Upper lobe of right lung (tissue), 1 donor: Measurements from ENCODE around the gene MAGEF1. TPM values are rescaled to one million over a fixed set of nuclear protein-coding genes. Genes with fewer than 3 reads are reported as not detected.

ENCODE experiments used
- ATAC-seq: fragments of 200-7000 bp; cut with Tn5 transposase; one replicate; pipeline ENCODE4 v1.9.1; 2020; ENCODE audit warnings: mild to moderate bottlenecking, moderate library complexity
- DNase-seq: peaks from one replicate; pipeline ENCODE4 v3.0.0-alpha.2; 2020
- H3K27ac ChIP-seq: fragments of 200-600 bp; one replicate; pipeline ENCODE4 v1.8.0; 2022
- H3K27me3 ChIP-seq: fragments of 200-600 bp; one replicate; pipeline ENCODE4 v1.8.0; 2022; ENCODE audit warnings: mild to moderate bottlenecking
- H3K36me3 ChIP-seq: fragments of 200-600 bp; one replicate; pipeline ENCODE4 v1.8.0; 2022
- H3K4me1 ChIP-seq: fragments of 200-600 bp; one replicate; pipeline ENCODE4 v1.8.0; 2022
- H3K4me3 ChIP-seq: fragments of 200-600 bp; one replicate; pipeline ENCODE4 v1.8.0; 2022; ENCODE audit warnings: mild to moderate bottlenecking
- H3K9me3 ChIP-seq: fragments of 200-600 bp; one replicate; pipeline ENCODE4 v1.8.0; 2022
- intact Hi-C: fragments of 100-400 bp; cut with DNase I; formaldehyde crosslinking; loops from one replicate; pipeline ENCODE4 v1.11.0; 2022
- total RNA-seq: library from RNA; stranded (reverse); fragmentation: NEBNext Ultra II Directional; extraction: Animal tissue kit (Norgen Biotek cat#: 25700); gene quantifications from one replicate; pipeline ENCODE4 v1.2.1, GENCODE V29; 2021
- TF ChIP-seq, protein P1 (sequence below): fragments of 200-600 bp; IDR thresholded peaks from one replicate; pipeline ENCODE4 v1.8.0; 2022; ENCODE audit warnings: antibody characterized with exemption
- donor health status: DM: no; HTN: yes; CAD: no; lungs with severe emphysema.

MAGEF1 gene
- total RNA-seq, 1 donor from 2014 or later = 30.3 TPM

- Histone ChIP-seq H3K4me1 (no peaks in the 10 kb centered on the region), H3K27me3 (no peaks in the 10 kb centered on the region), H3K27ac (no peak overlapping the region), H3K9me3 (no peaks in the 10 kb centered on the region), H3K4me3 (no peak overlapping the region), H3K36me3 (no peaks in the 10 kb centered on the region)
- peak; percentile 44 for ATAC-seq
- no peak for DNase-seq
- intact Hi-C loops = no loop called here
- TF ChIP-seq, protein P1, sequence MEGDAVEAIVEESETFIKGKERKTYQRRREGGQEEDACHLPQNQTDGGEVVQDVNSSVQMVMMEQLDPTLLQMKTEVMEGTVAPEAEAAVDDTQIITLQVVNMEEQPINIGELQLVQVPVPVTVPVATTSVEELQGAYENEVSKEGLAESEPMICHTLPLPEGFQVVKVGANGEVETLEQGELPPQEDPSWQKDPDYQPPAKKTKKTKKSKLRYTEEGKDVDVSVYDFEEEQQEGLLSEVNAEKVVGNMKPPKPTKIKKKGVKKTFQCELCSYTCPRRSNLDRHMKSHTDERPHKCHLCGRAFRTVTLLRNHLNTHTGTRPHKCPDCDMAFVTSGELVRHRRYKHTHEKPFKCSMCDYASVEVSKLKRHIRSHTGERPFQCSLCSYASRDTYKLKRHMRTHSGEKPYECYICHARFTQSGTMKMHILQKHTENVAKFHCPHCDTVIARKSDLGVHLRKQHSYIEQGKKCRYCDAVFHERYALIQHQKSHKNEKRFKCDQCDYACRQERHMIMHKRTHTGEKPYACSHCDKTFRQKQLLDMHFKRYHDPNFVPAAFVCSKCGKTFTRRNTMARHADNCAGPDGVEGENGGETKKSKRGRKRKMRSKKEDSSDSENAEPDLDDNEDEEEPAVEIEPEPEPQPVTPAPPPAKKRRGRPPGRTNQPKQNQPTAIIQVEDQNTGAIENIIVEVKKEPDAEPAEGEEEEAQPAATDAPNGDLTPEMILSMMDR = no peak
Observed at GRCh38 chr3:184740509-184741258, 28.8 kb upstream of the MAGEF1 start.

GRCh38 chr3:184739594-184740505, 28.0 kb upstream of the MAGEF1 start:
- no peaks in the 10 kb centered on the region for H3K27me3 ChIP-seq
- TF ChIP-seq, protein P1 = no peak
- no peak for ATAC-seq
- H3K4me3 ChIP-seq = no peak overlapping the region
- no peaks in the 10 kb centered on the region for H3K4me1 ChIP-seq
- no peak for DNase-seq
- H3K36me3 ChIP-seq = no peaks in the 10 kb centered on the region
- intact Hi-C loops = no loop called here
- H3K9me3 ChIP-seq = no peaks in the 10 kb centered on the region
- H3K27ac ChIP-seq = no peak overlapping the region

DNA sequence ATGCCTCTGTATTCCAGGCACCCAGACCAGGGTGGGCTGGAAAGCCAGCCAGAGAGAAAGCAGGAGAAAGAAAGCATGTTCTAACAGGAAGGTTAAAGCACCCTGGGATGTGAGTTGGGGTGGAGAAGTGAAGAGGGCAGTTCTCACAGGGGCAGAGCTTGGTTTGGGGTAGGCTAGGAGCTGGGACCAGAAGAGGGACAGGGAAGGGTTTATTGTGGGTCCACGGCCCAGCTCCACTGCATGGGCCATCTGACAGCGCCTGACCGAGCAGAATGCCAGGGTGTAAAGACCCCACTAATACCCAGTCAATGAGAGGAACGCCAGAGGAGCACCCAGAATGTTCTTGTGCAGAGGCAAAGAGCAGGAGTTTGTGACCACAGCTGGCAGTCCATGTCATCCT, 27.1 kb upstream of the MAGEF1 start:
- TF ChIP-seq, protein P1 = no peak
- Histone ChIP-seq H3K27ac (no peak overlapping the region), H3K4me3 (no peak overlapping the region), H3K4me1 (no peaks in the 10 kb centered on the region), H3K9me3 (no peaks in the 10 kb centered on the region), H3K36me3 (no peaks in the 10 kb centered on the region), H3K27me3 (no peaks in the 10 kb centered on the region)
- intact Hi-C loops = no loop called here
- DNase-seq (no peak), ATAC-seq (no peak)

DNA sequence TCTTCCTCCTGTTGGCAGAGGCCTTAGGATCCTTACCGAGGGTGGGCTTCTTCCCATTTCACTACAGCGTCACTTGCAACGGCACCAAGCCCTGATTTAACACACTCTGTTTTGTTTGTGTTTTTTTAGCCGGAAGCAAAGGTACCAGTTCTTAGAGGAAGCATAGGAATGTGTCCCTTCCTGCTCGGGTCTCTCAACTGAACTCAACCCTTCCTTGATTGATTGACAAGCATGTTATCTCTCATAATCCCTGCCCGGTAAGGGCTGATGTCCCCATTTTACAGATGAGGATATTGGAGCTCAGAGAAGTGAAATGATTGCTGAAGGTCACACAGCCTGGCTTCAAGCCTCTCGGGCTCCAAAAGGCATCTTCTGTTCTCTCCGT, 26.6 kb upstream of the MAGEF1 start:
- H3K27ac ChIP-seq = no peak overlapping the region
- no peaks in the 10 kb centered on the region for H3K27me3 ChIP-seq
- no peak for DNase-seq
- H3K36me3 ChIP-seq = no peaks in the 10 kb centered on the region
- H3K4me3 ChIP-seq = no peak overlapping the region
- TF ChIP-seq, protein P1 = no peak
- H3K9me3 ChIP-seq = no peaks in the 10 kb centered on the region
- intact Hi-C loops = no loop called here
- no peaks in the 10 kb centered on the region for H3K4me1 ChIP-seq
- no peak for ATAC-seq

DNA sequence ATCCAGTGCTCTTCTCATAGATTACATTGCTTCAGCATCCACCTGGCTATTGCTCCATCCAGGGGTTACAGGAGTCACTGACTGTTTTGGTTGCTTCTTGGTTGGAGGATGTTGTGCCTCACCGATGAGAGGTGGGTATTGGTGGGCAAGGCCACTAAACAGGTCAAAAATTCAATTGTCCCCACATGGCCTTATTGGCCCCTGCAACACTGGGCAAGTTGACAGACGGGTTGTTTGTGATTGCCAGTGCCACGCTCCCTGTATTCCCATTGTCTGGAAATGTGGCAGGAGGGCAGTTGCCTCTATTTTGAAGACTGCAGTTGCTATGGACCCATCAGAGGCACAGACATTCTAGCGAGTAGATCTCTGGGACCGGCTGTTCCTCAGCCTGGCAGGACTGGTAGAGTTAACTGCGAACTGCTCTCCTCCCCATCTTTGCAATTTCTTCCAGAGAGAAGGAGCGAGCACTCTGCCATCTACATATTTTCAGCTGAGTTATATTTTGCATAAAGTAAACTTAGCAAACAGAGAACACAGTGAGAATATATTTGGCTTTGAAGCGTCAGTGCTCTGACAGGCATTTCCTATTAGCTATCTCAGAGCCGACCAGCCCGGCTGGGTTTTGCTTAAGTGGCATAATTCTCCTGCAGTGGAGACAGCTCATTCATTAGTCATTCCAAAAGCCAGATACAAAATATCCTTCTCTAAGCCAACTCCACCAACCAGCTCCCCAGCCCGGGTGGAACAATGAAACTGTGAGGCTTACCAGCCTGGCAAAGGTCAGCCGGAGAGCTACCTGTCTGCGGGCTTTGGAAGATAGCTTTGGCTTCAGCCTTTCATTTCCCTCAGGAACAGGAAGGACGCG, 26.0 kb upstream of the MAGEF1 start:
- H3K4me1 ChIP-seq = no peaks in the 10 kb centered on the region
- intact Hi-C loops = no loop called here
- H3K4me3 ChIP-seq = no peak overlapping the region
- DNase-seq (no peak), ATAC-seq (no peak)
- no peaks in the 10 kb centered on the region for H3K36me3 ChIP-seq
- TF ChIP-seq, protein P1 = no peak
- no peaks in the 10 kb centered on the region for H3K27me3 ChIP-seq
- H3K9me3 ChIP-seq = no peaks in the 10 kb centered on the region
- no peak overlapping the region for H3K27ac ChIP-seq
